Mesenchymal stem cell (in vitro differentiated cells and primary cell): ENCODE data around the gene PPP1R36.

Source experiments
- DNase-seq: peaks from one replicate; pipeline ENCODE4 v3.0.0-alpha.2; 2013
- H2AFZ ChIP-seq: one replicate; pipeline ENCODE4 v1.6.1; 2013; ENCODE audit warnings: low read depth, mild to moderate bottlenecking, control low read depth, inconsistent platforms, low read length, moderate library complexity
- H2AK5ac ChIP-seq: 2 replicates; pipeline ENCODE4 v1.6.1; 2013; ENCODE audit warnings: low read length, moderate library complexity, mild to moderate bottlenecking, inconsistent platforms; ENCODE audit not compliant: severe bottlenecking
- H2BK120ac ChIP-seq: one replicate; pipeline ENCODE4 v1.6.1; 2013; ENCODE audit warnings: low read depth, mild to moderate bottlenecking, inconsistent platforms, low read length, moderate library complexity
- H2BK12ac ChIP-seq, 2 experiments: one replicate each; pipeline ENCODE4 v1.6.1; 2013; ENCODE audit warnings: inconsistent platforms in 2 of 2, low read length in 2 of 2, mild to moderate bottlenecking in 2 of 2, moderate library complexity in 2 of 2, control low read depth in 1 of 2
- H2BK15ac ChIP-seq: one replicate; pipeline ENCODE4 v1.6.1; 2013; ENCODE audit warnings: mild to moderate bottlenecking, low read depth, inconsistent platforms; ENCODE audit not compliant: poor library complexity, severe bottlenecking
- H2BK5ac ChIP-seq: 2 replicates; pipeline ENCODE4 v1.6.1; 2013; ENCODE audit warnings: low read depth, mild to moderate bottlenecking, low read length, control low read depth, inconsistent platforms; ENCODE audit not compliant: poor library complexity, severe bottlenecking
- H3K14ac ChIP-seq, 2 experiments: one replicate each; pipeline ENCODE4 v1.6.1; 2013; ENCODE audit warnings: inconsistent platforms in 2 of 2, low read length in 2 of 2, control low read depth in 1 of 2, mild to moderate bottlenecking in 1 of 2, moderate library complexity in 1 of 2
- H3K18ac ChIP-seq, 2 experiments: one replicate each; pipeline ENCODE4 v1.6.1; 2013; ENCODE audit warnings: inconsistent platforms in 2 of 2, low read length in 2 of 2, control low read depth in 1 of 2, low read depth in 1 of 2, mild to moderate bottlenecking in 1 of 2
- H3K23ac ChIP-seq, 2 experiments: one replicate each; pipeline ENCODE4 v1.6.1; 2013; ENCODE audit warnings: inconsistent platforms in 2 of 2, low read length in 2 of 2, mild to moderate bottlenecking in 2 of 2, moderate library complexity in 2 of 2, control low read depth in 1 of 2
- H3K27ac ChIP-seq: 2 replicates; pipeline ENCODE4 v1.5.1; 2013; ENCODE audit warnings: mild to moderate bottlenecking, moderate library complexity, low read length, control low read depth, inconsistent platforms; ENCODE audit not compliant: poor library complexity, severe bottlenecking
- H3K27me3 ChIP-seq, 2 experiments: 2 replicates each; pipeline versions ENCODE4 v1.6.1 to v1.7.0; 2013; ENCODE audit warnings: low read length in 2 of 2, mild to moderate bottlenecking in 2 of 2, moderate library complexity in 2 of 2, control low read depth in 1 of 2, inconsistent platforms in 1 of 2; ENCODE audit not compliant: control insufficient read depth in 1 of 2, insufficient read depth in 1 of 2
- H3K36me3 ChIP-seq, 2 experiments: 2 replicates each; pipeline versions ENCODE4 v1.6.1 to v1.7.0; 2013; ENCODE audit warnings: low read length in 2 of 2, control low read depth in 1 of 2, inconsistent platforms in 1 of 2, low read depth in 1 of 2, mild to moderate bottlenecking in 1 of 2; ENCODE audit not compliant: insufficient read depth in 2 of 2, control insufficient read depth in 1 of 2
- H3K4ac ChIP-seq, 2 experiments: one replicate each; pipeline ENCODE4 v1.6.1; 2013; ENCODE audit warnings: inconsistent platforms in 2 of 2, low read length in 2 of 2, mild to moderate bottlenecking in 2 of 2, moderate library complexity in 2 of 2, control low read depth in 1 of 2, low read depth in 1 of 2
- H3K4me1 ChIP-seq: 2 replicates; pipeline ENCODE4 v1.6.1; 2013; ENCODE audit warnings: low read depth, low read length, control low read depth; ENCODE audit not compliant: control insufficient read depth, insufficient read depth
- H3K4me2 ChIP-seq: 2 replicates; pipeline ENCODE4 v1.6.1; 2013; ENCODE audit warnings: low read length, mild to moderate bottlenecking, inconsistent platforms; ENCODE audit not compliant: poor library complexity, severe bottlenecking
- H3K4me3 ChIP-seq, 2 experiments: 2 replicates each; pipeline versions ENCODE4 v1.5.1 to v1.7.0; 2013; ENCODE audit warnings: low read length in 2 of 2, mild to moderate bottlenecking in 2 of 2, control low read depth in 1 of 2, low read depth in 1 of 2; ENCODE audit not compliant: insufficient read depth in 1 of 2
- H3K79me1 ChIP-seq: replicated peaks from 2 replicates; pipeline ENCODE4 v1.6.1; 2013; ENCODE audit warnings: mild to moderate bottlenecking, control low read depth, low read length, inconsistent platforms; ENCODE audit not compliant: poor library complexity, severe bottlenecking
- H3K9ac ChIP-seq: 2 replicates; pipeline ENCODE4 v1.7.0; 2013; ENCODE audit warnings: mild to moderate bottlenecking, low read length, moderate library complexity
- H3K9me3 ChIP-seq: 2 replicates; pipeline ENCODE4 v1.7.0; 2013; ENCODE audit warnings: mild to moderate bottlenecking, low read length; ENCODE audit not compliant: control insufficient read depth
- H4K8ac ChIP-seq: one replicate; pipeline ENCODE4 v1.6.1; 2013; ENCODE audit warnings: inconsistent platforms, mild to moderate bottlenecking, low read length, moderate library complexity
- H4K91ac ChIP-seq: one replicate; pipeline ENCODE4 v1.6.1; 2013; ENCODE audit warnings: mild to moderate bottlenecking, low read length, inconsistent platforms
- WGBS: methylation state at CpG from one replicate; pipeline ENCODE4 v1.1.7; 2013; ENCODE audit warnings: mixed read lengths; 5-methylcytosine and 5-hydroxymethylcytosine counted together

The PPP1R36 gene

DNA sequence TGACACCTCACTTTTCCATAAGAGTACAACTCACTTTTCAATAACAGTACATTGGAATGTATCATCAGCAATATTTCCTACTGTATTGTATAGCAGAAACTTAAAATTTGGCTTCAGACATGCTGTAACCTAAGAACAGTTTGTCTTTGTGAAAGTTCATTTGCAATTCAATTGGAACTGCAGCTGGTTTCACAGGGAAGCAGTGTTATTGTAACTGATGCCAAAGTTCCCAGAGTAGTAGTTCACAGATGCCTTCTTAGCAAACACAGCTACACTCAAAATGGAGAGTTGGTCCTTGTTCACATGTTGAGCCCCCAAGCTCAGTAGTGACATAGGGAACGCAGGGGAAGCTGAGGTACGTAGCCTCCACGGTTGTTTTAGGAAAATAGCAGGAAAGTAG, 23.3 kb downstream of the PPP1R36 start:
- Histone ChIP-seq H2AFZ (no peak overlapping the region), H3K27ac (no peak overlapping the region), H3K4me3 (no peak overlapping the region), H2BK15ac (no peak overlapping the region), H3K9me3 (no peaks in the 10 kb centered on the region), H2BK12ac (no peak overlapping the region), H3K79me1 (no peaks in the 10 kb centered on the region), H3K18ac (no peak overlapping the region), H2BK120ac (no peak overlapping the region), H3K9ac (no peak overlapping the region), H3K23ac (no peak overlapping the region), H3K4ac (peak overlapping the region in 1 of 2 experiments; percentile 32), H3K4me1 (no peaks in the 10 kb centered on the region), H3K14ac (no peak overlapping the region), H2AK5ac (no peak overlapping the region), H4K8ac (no peak overlapping the region), H2BK5ac (no peak overlapping the region), H4K91ac (no peak overlapping the region), H3K4me2 (no peak overlapping the region), H3K27me3 (no peaks in the 10 kb centered on the region), H3K36me3 (no peaks in the 10 kb centered on the region)
- no peak for DNase-seq
- 76% methylated on average over 3 of the region's 3 CpGs for WGBS

DNA sequence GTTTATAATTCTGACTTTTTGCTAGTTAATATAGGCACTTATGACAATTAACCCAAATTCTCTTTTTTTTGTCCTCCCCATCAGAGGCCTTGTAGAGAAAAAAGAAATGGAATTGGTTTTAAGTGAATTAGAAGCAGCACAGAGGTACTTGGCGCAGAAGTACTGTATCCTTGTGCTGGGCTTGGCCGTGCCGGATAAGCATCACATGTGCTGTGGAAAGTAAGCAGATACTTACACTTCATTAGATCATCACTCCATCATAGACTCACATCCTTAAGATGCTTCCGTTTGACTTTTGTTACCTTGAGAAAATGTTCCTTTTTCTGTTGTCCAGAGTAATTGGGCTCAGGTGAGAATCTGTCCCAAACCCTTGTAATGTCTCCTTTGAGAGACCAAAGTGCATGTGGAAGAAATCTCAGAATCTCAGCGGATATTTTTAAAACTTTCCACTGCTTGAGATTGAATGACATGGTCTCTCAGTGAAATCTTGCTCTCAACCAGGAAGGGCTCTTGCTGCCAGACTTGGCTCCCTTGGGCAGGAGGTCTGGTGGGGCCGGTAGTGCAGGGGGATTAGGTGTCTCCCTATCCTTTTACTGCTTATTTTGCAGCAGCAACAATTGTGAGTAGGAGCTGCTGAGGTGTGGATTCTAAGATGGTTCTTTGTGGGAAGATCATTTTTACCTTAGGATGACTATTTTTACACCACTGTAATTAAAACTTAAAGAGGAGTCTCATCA, 24.8 kb downstream of the PPP1R36 start:
- Histone ChIP-seq H3K4me1 (no peaks in the 10 kb centered on the region), H2AK5ac (no peak overlapping the region), H3K9me3 (no peaks in the 10 kb centered on the region), H3K4me2 (no peak overlapping the region), H2AFZ (no peak overlapping the region), H3K18ac (no peak overlapping the region), H2BK15ac (peak overlapping the region; percentile 88), H2BK5ac (no peak overlapping the region), H3K14ac (peak overlapping the region in 1 of 2 experiments; percentile 55), H3K79me1 (no peaks in the 10 kb centered on the region), H3K23ac (no peak overlapping the region), H2BK120ac (no peak overlapping the region), H4K8ac (no peak overlapping the region), H3K4ac (no peak overlapping the region), H3K27ac (no peak overlapping the region), H3K9ac (no peak overlapping the region), H3K4me3 (no peak overlapping the region), H4K91ac (no peak overlapping the region), H2BK12ac (peak overlapping the region in 1 of 2 experiments; percentile 47), H3K27me3 (no peaks in the 10 kb centered on the region), H3K36me3 (no peaks in the 10 kb centered on the region)
- no peak for DNase-seq
- whole genome bisulfite sequencing, result 94% methylated on average over 5 of the region's 6 CpGs

DNA sequence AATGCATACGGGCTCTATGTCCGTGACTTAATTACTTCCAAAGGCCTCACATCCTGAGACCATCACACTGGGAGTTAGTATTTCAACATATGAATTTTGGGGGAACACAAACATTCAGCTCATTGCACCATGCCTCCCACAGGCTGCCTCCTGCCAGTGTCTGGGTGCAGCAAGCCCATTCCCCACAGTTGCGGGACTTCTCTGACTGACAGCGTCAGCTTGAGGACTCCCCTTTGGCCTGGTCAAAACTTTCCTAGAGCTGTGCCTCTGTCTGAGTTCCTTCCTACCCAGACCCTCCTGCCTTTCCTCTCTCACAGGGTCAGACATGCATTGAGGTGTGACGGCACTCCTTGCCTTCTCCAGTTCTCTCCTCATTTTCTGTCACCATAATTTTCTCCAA, 27.4 kb downstream of the PPP1R36 start:
- H3K23ac ChIP-seq, result no peak overlapping the region
- H2BK12ac ChIP-seq, result no peak overlapping the region
- H3K14ac ChIP-seq, result no peak overlapping the region
- no peak overlapping the region for H3K18ac ChIP-seq
- H3K4me2 ChIP-seq, result no peak overlapping the region
- H2BK120ac ChIP-seq, result no peak overlapping the region
- H3K4me3 ChIP-seq, result no peak overlapping the region
- H3K27me3 ChIP-seq, result no peaks in the 10 kb centered on the region
- no peak overlapping the region for H2AK5ac ChIP-seq
- H4K91ac ChIP-seq, result no peak overlapping the region
- no peak overlapping the region for H2AFZ ChIP-seq
- no peak overlapping the region for H2BK5ac ChIP-seq
- no peak overlapping the region for H2BK15ac ChIP-seq
- no peaks in the 10 kb centered on the region for H3K9me3 ChIP-seq
- no peak overlapping the region for H3K4ac ChIP-seq
- no peak overlapping the region for H3K9ac ChIP-seq
- H3K79me1 ChIP-seq, result no peaks in the 10 kb centered on the region
- H3K4me1 ChIP-seq, result no peaks in the 10 kb centered on the region
- H4K8ac ChIP-seq, result no peak overlapping the region
- H3K36me3 ChIP-seq, result no peaks in the 10 kb centered on the region
- no peak for DNase-seq
- no peak overlapping the region for H3K27ac ChIP-seq
- WGBS, result 95% methylated on average over 5 of the region's 5 CpGs

DNA sequence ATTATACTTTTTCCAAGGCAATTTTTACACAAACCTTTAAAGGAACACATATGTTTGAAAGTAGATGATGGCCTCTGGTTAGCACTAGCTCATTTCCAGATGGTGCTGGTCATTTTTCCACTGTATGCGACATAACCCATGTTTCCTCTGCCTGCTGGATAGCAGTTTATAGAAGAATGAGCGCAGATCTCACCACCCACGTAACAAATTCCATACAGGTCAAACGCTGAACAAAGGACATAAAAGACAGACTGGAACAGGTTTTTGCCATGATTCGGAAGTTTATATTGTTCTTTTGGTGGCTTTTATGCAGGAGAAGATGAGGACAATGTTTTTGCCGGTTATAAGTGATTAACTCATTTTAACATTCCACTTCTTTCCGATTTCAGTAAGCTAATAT, 30.7 kb downstream of the PPP1R36 start:
- no peak overlapping the region for H3K4ac ChIP-seq
- H3K9me3 ChIP-seq, result no peaks in the 10 kb centered on the region
- H2BK120ac ChIP-seq, result no peak overlapping the region
- H3K36me3 ChIP-seq, result no peaks in the 10 kb centered on the region
- no peak for DNase-seq
- H2BK5ac ChIP-seq, result no peak overlapping the region
- H4K91ac ChIP-seq, result no peak overlapping the region
- no peaks in the 10 kb centered on the region for H3K4me1 ChIP-seq
- H3K4me3 ChIP-seq, result no peak overlapping the region
- H3K14ac ChIP-seq, result no peak overlapping the region
- no peak overlapping the region for H3K27ac ChIP-seq
- H3K79me1 ChIP-seq, result no peaks in the 10 kb centered on the region
- no peaks in the 10 kb centered on the region for H3K27me3 ChIP-seq
- no peak overlapping the region for H3K9ac ChIP-seq
- no peak overlapping the region for H2BK12ac ChIP-seq
- H2AFZ ChIP-seq, result no peak overlapping the region
- H3K23ac ChIP-seq, result no peak overlapping the region
- H3K4me2 ChIP-seq, result no peak overlapping the region
- no peak overlapping the region for H4K8ac ChIP-seq
- no peak overlapping the region for H2BK15ac ChIP-seq
- 90% methylated on average over 4 of the region's 7 CpGs for WGBS
- no peak overlapping the region for H3K18ac ChIP-seq
- H2AK5ac ChIP-seq, result no peak overlapping the region
